IPS-18c (cell line): ENCODE measurements around the gene STEAP2.
"Not testable (repeated sequence)": the region's sequence is repeated elsewhere in the genome, so short reads cannot be mapped to it uniquely, and the experiment has no call there.

Experiments
- H3K4me3 ChIP-seq: 2 replicates; pipeline ENCODE4 v1.7.0; 2013; ENCODE audit warnings: low read depth, mild to moderate bottlenecking, low read length, moderate library complexity; ENCODE audit not compliant: insufficient read depth
- H3K9me3 ChIP-seq: one replicate; pipeline ENCODE4 v1.6.1; 2013; ENCODE audit warnings: mild to moderate bottlenecking, low read length, moderate library complexity; ENCODE audit not compliant: control insufficient read depth, insufficient read depth

STEAP2 gene

GRCh38 chr7:90211391-90212148 lies at the start of gene STEAP2:
Gene STEAP2 (plus strand): TSS chr7:90211740. CDS start chr7:90225083, 13,343 bp downstream.
- H3K4me3 ChIP-seq, result peak within 1 kb of the TSS; percentile 94
- H3K9me3 ChIP-seq, result no peaks in the 10 kb centered on the region

GRCh38 chr7:90163534-90163933 lies 48.0 kb upstream of the STEAP2 start:
- H3K4me3 ChIP-seq, result no peak overlapping the region

GRCh38 chr7:90165724-90166123 lies 45.8 kb upstream of the STEAP2 start:
- no peak overlapping the region for H3K4me3 ChIP-seq
- no peaks in the 10 kb centered on the region for H3K9me3 ChIP-seq

More at GRCh38 chr7:90163534-90163933, 48.0 kb upstream of the STEAP2 start:
- no peaks in the 10 kb centered on the region for H3K9me3 ChIP-seq

GRCh38 chr7:90166153-90166552 lies 45.4 kb upstream of the STEAP2 start:
- no peak overlapping the region for H3K4me3 ChIP-seq

GRCh38 chr7:90167361-90167760 lies 44.2 kb upstream of the STEAP2 start:
- Histone ChIP-seq H3K9me3 (no peaks in the 10 kb centered on the region), H3K4me3 (no peak overlapping the region)

More at GRCh38 chr7:90166153-90166552, 45.4 kb upstream of the STEAP2 start:
- H3K9me3 ChIP-seq, result no peaks in the 10 kb centered on the region

GRCh38 chr7:90169891-90170290 lies 41.6 kb upstream of the STEAP2 start:
- no peak overlapping the region for H3K4me3 ChIP-seq
- no peaks in the 10 kb centered on the region for H3K9me3 ChIP-seq

GRCh38 chr7:90172121-90172520 lies 39.4 kb upstream of the STEAP2 start:
- Histone ChIP-seq H3K4me3 (no peak overlapping the region), H3K9me3 (no peaks in the 10 kb centered on the region)

- Histone ChIP-seq H3K4me3 (no peak overlapping the region), H3K9me3 (no peaks in the 10 kb centered on the region)
Measured at GRCh38 chr7:90172624-90173023, 38.9 kb upstream of the STEAP2 start.

- Histone ChIP-seq H3K9me3 (no peaks in the 10 kb centered on the region), H3K4me3 (no peak overlapping the region)
Measured at GRCh38 chr7:90173127-90173844, 38.3 kb upstream of the STEAP2 start.

- Histone ChIP-seq H3K4me3 (no peak overlapping the region), H3K9me3 (no peaks in the 10 kb centered on the region)
Measured at GRCh38 chr7:90175667-90176066, 35.9 kb upstream of the STEAP2 start.

GRCh38 chr7:90176195-90176594 lies 35.3 kb upstream of the STEAP2 start:
- no peaks in the 10 kb centered on the region for H3K9me3 ChIP-seq
- no peak overlapping the region for H3K4me3 ChIP-seq

- H3K9me3 ChIP-seq, result no peaks in the 10 kb centered on the region
Measured at GRCh38 chr7:90178166-90178565, 33.4 kb upstream of the STEAP2 start.

GRCh38 chr7:90178679-90179278 lies 32.8 kb upstream of the STEAP2 start:
- H3K9me3 ChIP-seq, result no peaks in the 10 kb centered on the region
- H3K4me3 ChIP-seq, result no peak overlapping the region

More at GRCh38 chr7:90178166-90178565, 33.4 kb upstream of the STEAP2 start:
- H3K4me3 ChIP-seq, result no peak overlapping the region

GRCh38 chr7:90180011-90180585 lies 31.4 kb upstream of the STEAP2 start:
- no peak overlapping the region for H3K4me3 ChIP-seq
- H3K9me3 ChIP-seq, result no peaks in the 10 kb centered on the region

- Histone ChIP-seq H3K9me3 (no peaks in the 10 kb centered on the region), H3K4me3 (no peak overlapping the region)
Measured at GRCh38 chr7:90180649-90181048, 30.9 kb upstream of the STEAP2 start.

GRCh38 chr7:90181485-90181884 lies 30.1 kb upstream of the STEAP2 start:
- Histone ChIP-seq H3K4me3 (no peak overlapping the region), H3K9me3 (no peaks in the 10 kb centered on the region)

- not testable (repeated sequence) for H3K4me3 ChIP-seq
Measured at GRCh38 chr7:90186290-90186689, 25.2 kb upstream of the STEAP2 start.

More at GRCh38 chr7:90186290-90186689, 25.2 kb upstream of the STEAP2 start:
- not testable (repeated sequence) for H3K9me3 ChIP-seq
